ENCODE data around the gene SYP.

Gene SYP

DNA sequence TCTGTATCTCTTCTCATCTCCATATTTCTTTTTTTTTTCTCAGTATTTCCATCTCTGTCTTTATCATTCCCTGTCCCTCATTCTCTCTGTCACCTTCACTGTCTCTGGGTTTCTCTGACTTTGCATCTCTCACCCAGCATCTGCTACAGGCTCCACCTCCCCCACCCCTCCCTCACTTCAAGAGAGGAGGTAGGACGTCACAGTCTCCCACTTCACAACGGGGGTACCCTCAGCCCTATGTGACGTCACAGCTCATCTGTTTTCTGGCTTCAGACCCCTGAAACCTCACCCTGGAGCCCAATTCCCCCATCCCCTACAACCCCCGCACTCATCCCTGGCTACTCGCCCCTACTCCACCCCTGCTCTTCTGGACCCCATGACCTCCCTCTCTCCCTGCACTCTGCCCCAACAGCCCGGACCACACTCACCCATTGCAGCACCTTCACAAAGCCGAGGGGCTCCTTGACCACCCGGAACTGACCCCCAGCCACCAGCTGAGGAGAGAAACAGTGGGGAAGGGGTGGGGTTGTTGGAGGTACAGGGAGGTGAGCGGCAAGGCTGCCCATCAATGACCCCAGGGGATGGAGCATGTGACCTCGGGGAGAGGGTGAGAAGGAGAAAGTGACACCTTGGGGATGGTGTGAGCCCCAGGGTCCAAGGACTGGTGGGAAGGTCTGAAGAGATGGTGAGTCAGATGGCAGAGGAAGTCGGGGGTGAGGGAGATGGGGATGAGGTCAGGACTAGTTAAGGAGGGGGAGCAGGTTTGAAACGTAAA is 1.3 kb downstream of the SYP start:
- in situ Hi-C loops (cut with MboI; ENCODE audit: low pct_unique_long_range_greater_than_20kb, low sequenced_read_pairs, unreplicated experiment) = no loop called here
- no peak for DNase-seq (ENCODE audit: low spot score)
- TF ChIP-seq, protein P1, sequence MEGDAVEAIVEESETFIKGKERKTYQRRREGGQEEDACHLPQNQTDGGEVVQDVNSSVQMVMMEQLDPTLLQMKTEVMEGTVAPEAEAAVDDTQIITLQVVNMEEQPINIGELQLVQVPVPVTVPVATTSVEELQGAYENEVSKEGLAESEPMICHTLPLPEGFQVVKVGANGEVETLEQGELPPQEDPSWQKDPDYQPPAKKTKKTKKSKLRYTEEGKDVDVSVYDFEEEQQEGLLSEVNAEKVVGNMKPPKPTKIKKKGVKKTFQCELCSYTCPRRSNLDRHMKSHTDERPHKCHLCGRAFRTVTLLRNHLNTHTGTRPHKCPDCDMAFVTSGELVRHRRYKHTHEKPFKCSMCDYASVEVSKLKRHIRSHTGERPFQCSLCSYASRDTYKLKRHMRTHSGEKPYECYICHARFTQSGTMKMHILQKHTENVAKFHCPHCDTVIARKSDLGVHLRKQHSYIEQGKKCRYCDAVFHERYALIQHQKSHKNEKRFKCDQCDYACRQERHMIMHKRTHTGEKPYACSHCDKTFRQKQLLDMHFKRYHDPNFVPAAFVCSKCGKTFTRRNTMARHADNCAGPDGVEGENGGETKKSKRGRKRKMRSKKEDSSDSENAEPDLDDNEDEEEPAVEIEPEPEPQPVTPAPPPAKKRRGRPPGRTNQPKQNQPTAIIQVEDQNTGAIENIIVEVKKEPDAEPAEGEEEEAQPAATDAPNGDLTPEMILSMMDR (IDR thresholded peaks at IDR 0.05; ENCODE audit: extremely low read depth, insufficient read depth, missing control alignments) = no peak

- in situ Hi-C loops (cut with MboI; ENCODE audit: low pct_unique_long_range_greater_than_20kb, low sequenced_read_pairs, unreplicated experiment) = no loop called here
- TF ChIP-seq, protein P1 (IDR thresholded peaks at IDR 0.05; ENCODE audit: extremely low read depth, insufficient read depth, missing control alignments) = no peak
- DNase-seq (ENCODE audit: low spot score) = no peak
Observed at GRCh38 chrX:49197543-49198087, 2.4 kb downstream of the SYP start.

GRCh38 chrX:49193542-49193964 is 6.4 kb downstream of the SYP start:
- in situ Hi-C loops (cut with MboI; ENCODE audit: low pct_unique_long_range_greater_than_20kb, low sequenced_read_pairs, unreplicated experiment) = no loop called here
- TF ChIP-seq, protein P1 (IDR thresholded peaks at IDR 0.05; ENCODE audit: extremely low read depth, insufficient read depth, missing control alignments) = no peak
- DNase-seq (ENCODE audit: low spot score) = no peak

DNA sequence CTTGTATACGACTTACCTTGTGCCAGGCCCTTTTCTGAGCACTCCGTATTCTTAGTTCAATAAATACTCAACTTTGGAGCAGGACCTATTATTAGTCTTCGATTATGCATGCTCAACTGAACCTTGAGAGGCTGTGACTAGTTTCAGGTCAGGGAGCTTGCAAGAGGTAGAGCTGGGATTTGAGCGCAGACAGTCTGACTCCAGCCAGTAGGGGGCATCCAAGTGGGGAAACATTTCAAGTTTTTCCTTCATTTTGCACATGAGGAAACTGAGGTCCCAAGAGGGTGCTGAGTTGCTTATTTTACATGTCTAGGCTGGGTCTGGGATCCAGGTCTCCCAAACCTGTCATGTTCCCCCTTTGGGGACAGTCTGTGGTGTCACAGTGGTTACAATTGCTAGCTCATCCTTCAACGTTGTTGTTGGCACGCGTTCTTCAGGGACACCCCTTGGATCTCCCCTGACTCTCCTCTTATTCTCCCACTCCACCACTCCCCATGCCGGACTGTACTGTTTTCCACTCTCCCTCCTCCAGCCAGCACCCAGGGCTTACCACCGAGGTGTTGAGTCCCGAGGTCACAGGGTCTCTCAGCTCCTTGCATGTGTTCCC is 7.2 kb downstream of the SYP start:
- TF ChIP-seq, protein P1 (IDR thresholded peaks at IDR 0.05; ENCODE audit: extremely low read depth, insufficient read depth, missing control alignments) = peak; percentile 64
- in situ Hi-C loops (cut with MboI; ENCODE audit: low pct_unique_long_range_greater_than_20kb, low sequenced_read_pairs, unreplicated experiment) = no loop called here
- no peak for DNase-seq (ENCODE audit: low spot score)

- DNase-seq (ENCODE audit: low spot score) = no peak
- TF ChIP-seq, protein P1 (IDR thresholded peaks at IDR 0.05; ENCODE audit: extremely low read depth, insufficient read depth, missing control alignments) = no peak
- in situ Hi-C loops (cut with MboI; ENCODE audit: low pct_unique_long_range_greater_than_20kb, low sequenced_read_pairs, unreplicated experiment) = no loop called here
Observed at GRCh38 chrX:49191574-49192011, 8.4 kb downstream of the SYP start.

DNA sequence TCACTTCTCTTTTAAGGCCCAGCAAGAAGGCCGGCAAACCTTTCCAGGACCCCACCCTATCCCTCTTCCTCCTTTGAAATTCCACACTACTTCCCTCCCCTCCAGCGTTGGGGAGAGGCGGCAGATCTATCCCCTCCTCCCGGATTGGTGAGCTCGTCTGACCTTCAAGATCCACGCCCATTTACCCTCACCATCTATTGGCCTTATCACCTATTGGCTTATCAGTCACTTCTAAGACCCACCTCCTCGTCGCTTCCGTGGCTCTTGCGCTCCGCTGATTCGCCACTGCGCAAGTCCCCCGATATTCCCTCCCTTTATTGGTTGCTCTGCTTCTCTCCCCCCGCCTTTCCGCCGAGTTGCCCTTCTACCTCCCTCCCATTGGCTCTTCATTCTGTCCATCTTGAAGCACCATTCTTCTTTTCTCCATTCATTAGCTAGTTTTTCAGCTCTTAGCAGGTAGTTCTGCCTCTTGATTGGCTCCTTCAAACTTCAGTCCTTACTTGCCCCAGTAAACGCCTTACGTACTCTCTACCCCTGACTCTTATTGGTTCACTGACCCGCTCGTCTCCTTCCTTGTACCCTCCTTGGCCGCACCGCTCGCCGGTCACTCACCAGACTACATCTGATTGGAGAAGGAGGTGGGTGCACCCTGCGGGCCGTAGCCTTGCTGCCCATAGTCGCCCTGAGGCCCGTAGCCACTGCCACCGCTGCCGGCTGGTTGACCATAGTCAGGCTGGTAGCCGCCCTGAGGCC is 9.0 kb downstream of the SYP start:
- peak; percentile 91 for DNase-seq (ENCODE audit: low spot score)
- in situ Hi-C loops (cut with MboI; ENCODE audit: low pct_unique_long_range_greater_than_20kb, low sequenced_read_pairs, unreplicated experiment) = no loop called here
- TF ChIP-seq, protein P1 (IDR thresholded peaks at IDR 0.05; ENCODE audit: extremely low read depth, insufficient read depth, missing control alignments) = no peak

All from GM13977 (cell line).